ENCODE data around the gene MAFF. TPM values are rescaled to one million over a fixed set of nuclear protein-coding genes. Genes with fewer than 3 reads are reported as not detected.

Gene MAFF
- total RNA-seq, 1 donor from 2014 or later: 9.9 TPM

DNA sequence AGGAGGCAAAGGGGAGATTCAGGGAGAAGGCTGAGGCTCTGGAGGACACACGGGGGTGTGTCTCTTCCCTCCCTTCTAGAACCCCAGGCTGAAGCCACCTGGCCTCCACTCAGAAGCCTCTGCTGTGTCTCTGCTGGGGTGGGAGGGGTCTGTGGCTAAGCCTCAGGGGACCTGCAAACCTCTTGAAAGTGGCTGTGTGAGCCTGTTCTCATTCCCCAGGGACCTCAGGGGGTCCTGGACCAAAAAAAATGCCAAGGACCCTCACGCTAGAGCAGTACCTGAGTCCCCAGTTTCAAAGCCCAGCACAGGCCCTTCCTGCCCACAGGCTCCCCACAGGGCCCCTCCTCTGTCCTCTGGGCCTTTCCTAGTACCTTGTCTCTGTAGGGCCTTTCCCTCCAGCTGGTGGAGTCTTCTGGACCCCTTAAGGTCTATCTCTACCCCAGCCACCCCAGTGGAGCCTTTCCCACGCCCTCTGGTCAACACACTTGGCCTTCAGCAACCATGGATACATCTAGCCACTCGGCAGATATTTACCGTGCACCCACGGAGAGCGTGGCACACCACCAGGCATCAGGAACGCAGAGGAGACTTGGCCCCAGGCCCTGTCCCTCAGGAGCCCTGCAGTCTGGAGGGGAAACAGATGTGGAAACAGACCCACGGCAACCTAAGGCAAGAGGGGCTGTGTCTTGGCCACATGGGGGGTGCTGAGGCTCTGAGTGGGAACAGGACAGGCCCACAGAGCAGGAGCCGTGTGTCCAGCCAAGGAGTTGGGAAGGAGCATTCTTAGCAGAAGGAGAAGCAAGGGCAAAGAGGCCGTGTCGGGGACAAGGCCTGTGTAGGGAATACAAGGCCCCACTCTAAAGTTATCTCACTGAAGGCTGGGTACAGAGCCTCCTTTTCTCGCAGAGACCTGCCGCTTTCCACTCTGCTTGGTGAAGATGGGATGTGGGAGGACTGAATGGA lies 38.6 kb upstream of the MAFF start:
- TF ChIP-seq, protein P1, sequence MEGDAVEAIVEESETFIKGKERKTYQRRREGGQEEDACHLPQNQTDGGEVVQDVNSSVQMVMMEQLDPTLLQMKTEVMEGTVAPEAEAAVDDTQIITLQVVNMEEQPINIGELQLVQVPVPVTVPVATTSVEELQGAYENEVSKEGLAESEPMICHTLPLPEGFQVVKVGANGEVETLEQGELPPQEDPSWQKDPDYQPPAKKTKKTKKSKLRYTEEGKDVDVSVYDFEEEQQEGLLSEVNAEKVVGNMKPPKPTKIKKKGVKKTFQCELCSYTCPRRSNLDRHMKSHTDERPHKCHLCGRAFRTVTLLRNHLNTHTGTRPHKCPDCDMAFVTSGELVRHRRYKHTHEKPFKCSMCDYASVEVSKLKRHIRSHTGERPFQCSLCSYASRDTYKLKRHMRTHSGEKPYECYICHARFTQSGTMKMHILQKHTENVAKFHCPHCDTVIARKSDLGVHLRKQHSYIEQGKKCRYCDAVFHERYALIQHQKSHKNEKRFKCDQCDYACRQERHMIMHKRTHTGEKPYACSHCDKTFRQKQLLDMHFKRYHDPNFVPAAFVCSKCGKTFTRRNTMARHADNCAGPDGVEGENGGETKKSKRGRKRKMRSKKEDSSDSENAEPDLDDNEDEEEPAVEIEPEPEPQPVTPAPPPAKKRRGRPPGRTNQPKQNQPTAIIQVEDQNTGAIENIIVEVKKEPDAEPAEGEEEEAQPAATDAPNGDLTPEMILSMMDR (IDR thresholded peaks at IDR 0.05): no peak
- H3K4me3 Mint-ChIP-seq (ENCODE audit: unreplicated experiment): no peak overlapping the region
- H3K27me3 Mint-ChIP-seq (ENCODE audit: low read depth): no peaks in the 10 kb centered on the region
- H3K36me3 Mint-ChIP-seq (ENCODE audit: low read depth): peaks cover 9% of the 10 kb centered on the region
- no peak overlapping the region for H3K27ac Mint-ChIP-seq (ENCODE audit: unreplicated experiment)
- DNase-seq (ENCODE audit: low spot score): no peak
- H3K9me3 Mint-ChIP-seq (ENCODE audit: low read depth): peaks cover 4% of the 10 kb centered on the region
- no peaks in the 10 kb centered on the region for H3K4me1 Mint-ChIP-seq (ENCODE audit: low read depth)

DNA sequence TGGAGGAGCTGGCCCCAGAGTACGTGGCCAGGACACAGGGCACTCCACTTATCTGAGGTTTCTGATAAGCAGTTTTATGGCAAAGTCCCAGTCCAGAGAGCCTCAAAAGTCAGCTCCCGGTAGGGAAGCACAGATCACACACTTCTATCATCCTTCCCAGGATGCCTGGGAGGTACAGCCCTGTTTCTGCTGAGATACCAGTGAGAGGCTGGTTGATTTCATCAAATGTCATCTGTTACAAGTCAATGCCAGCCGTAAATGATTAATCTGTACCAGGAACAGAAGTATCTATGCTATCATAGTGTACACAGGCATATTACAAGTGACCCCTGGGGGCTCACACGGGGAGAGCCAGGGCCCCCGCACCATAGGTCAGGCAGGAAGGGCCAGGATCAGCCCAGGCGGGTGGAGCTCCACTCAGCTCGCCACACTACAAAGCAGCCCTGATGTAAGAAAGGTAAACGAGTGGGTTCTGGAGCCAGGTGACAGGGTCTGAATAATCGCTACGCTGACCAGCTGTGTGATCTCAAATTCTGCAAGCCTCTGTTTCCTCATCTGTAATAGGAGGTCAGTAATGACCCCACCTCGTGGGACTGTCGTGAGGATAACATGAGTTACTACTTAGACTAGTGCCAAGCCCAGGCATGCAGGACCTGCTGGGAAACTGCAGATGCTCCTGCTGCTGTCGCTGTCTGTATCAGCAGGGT lies 37.8 kb upstream of the MAFF start:
- no peak for DNase-seq (ENCODE audit: low spot score)
- H3K4me1 Mint-ChIP-seq (ENCODE audit: low read depth): no peaks in the 10 kb centered on the region
- H3K27me3 Mint-ChIP-seq (ENCODE audit: low read depth): no peaks in the 10 kb centered on the region
- H3K36me3 Mint-ChIP-seq (ENCODE audit: low read depth): peaks cover 9% of the 10 kb centered on the region
- no peak overlapping the region for H3K4me3 Mint-ChIP-seq (ENCODE audit: unreplicated experiment)
- peaks cover 4% of the 10 kb centered on the region for H3K9me3 Mint-ChIP-seq (ENCODE audit: low read depth)
- TF ChIP-seq, protein P1 (IDR thresholded peaks at IDR 0.05): no peak
- no peak overlapping the region for H3K27ac Mint-ChIP-seq (ENCODE audit: unreplicated experiment)

DNA sequence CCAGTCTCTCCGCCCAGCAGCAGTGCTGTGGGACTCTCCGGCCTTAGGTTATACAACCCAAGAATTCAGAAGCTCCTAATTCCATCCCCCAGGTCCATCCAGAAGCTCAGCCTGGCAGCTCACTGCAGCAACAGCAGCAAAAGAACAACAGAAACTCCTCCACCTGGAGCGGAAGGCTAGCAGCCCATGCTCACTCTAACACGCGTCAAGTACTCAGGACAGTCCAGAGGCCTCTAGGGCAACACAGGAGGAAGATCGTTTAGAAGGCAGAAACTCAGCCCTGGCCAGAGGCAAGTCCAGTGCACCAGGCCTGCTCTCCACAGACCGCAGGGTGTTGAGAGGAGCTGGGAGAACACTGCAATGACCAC lies 37.3 kb upstream of the MAFF start:
- H3K4me3 Mint-ChIP-seq (ENCODE audit: unreplicated experiment): no peak overlapping the region
- no peak for DNase-seq (ENCODE audit: low spot score)
- H3K4me1 Mint-ChIP-seq (ENCODE audit: low read depth): no peaks in the 10 kb centered on the region
- peaks cover 9% of the 10 kb centered on the region for H3K36me3 Mint-ChIP-seq (ENCODE audit: low read depth)
- TF ChIP-seq, protein P1 (IDR thresholded peaks at IDR 0.05): no peak
- H3K27ac Mint-ChIP-seq (ENCODE audit: unreplicated experiment): no peak overlapping the region
- H3K9me3 Mint-ChIP-seq (ENCODE audit: low read depth): peaks cover 4% of the 10 kb centered on the region
- H3K27me3 Mint-ChIP-seq (ENCODE audit: low read depth): no peaks in the 10 kb centered on the region

DNA sequence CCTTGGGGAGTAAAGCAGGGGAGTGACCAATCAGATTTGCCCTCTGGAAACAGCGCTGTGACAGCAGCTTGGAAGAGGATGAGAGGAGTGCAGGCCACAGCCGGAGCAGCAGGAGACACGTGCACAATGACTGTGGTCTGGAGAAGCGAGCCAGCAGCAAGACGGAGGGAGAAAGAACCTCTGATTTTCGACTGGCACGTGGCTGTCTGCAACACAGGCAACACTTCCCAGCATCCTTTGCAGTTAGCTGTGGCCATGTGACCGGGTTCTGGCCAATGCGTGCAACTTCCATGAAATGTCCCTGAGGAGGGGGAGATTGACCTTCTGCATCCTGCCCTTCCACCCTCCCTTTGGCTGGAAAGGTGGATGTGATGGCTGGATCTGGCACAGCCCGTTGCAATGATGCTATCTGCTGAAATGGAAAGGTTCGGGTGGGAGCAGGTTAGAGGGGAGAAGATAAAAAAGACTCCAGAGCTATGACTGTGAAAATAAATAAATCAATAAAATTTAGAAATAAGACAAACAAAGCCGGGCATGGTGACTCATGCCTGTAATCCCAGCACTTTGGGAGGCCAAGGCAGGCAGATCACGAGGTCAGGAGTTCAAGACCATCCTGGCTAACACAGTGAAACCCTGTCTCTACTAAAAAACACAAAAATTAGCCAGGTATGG lies 35.7 kb upstream of the MAFF start:
- H3K4me3 Mint-ChIP-seq (ENCODE audit: unreplicated experiment): no peak overlapping the region
- no peaks in the 10 kb centered on the region for H3K4me1 Mint-ChIP-seq (ENCODE audit: low read depth)
- DNase-seq (ENCODE audit: low spot score): no peak
- TF ChIP-seq, protein P1 (IDR thresholded peaks at IDR 0.05): no peak
- H3K36me3 Mint-ChIP-seq (ENCODE audit: low read depth): peaks cover 9% of the 10 kb centered on the region
- no peaks in the 10 kb centered on the region for H3K27me3 Mint-ChIP-seq (ENCODE audit: low read depth)
- no peak overlapping the region for H3K27ac Mint-ChIP-seq (ENCODE audit: unreplicated experiment)
- peaks cover 4% of the 10 kb centered on the region for H3K9me3 Mint-ChIP-seq (ENCODE audit: low read depth)

DNA sequence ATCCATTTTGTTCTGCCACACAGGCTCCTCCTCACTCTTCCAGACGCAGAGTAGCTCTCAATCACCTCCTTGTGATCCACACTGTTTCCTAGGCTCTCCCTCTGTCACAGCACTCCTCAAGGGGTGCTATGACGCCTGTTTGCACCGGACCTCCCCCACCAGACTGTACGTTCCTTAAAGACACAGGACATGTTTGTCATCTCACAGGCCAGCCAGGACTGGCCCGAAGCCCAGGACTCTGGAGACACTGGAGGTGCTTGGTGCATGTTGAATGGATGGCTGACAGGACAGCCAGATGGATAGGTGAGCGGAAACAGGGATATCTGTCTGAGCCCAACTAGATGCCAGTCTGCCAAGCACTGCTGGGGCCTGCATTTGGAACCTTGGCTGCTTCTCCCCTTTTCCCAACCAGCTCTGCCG lies 33.8 kb upstream of the MAFF start:
- no peak overlapping the region for H3K27ac Mint-ChIP-seq (ENCODE audit: unreplicated experiment)
- TF ChIP-seq, protein P1 (IDR thresholded peaks at IDR 0.05): no peak
- peaks cover 6% of the 10 kb centered on the region for H3K36me3 Mint-ChIP-seq (ENCODE audit: low read depth)

More for the DNA sequence above, 33.8 kb upstream of the MAFF start:
- no peak for DNase-seq (ENCODE audit: low spot score)
- Mint-ChIP-seq H3K4me3 (ENCODE audit: unreplicated experiment) (no peak overlapping the region), H3K9me3 (ENCODE audit: low read depth) (no peaks in the 10 kb centered on the region), H3K27me3 (ENCODE audit: low read depth) (no peaks in the 10 kb centered on the region), H3K4me1 (ENCODE audit: low read depth) (peaks cover 13% of the 10 kb centered on the region)
